Measurements from ENCODE around the gene NEURL3.

Gene NEURL3

DNA sequence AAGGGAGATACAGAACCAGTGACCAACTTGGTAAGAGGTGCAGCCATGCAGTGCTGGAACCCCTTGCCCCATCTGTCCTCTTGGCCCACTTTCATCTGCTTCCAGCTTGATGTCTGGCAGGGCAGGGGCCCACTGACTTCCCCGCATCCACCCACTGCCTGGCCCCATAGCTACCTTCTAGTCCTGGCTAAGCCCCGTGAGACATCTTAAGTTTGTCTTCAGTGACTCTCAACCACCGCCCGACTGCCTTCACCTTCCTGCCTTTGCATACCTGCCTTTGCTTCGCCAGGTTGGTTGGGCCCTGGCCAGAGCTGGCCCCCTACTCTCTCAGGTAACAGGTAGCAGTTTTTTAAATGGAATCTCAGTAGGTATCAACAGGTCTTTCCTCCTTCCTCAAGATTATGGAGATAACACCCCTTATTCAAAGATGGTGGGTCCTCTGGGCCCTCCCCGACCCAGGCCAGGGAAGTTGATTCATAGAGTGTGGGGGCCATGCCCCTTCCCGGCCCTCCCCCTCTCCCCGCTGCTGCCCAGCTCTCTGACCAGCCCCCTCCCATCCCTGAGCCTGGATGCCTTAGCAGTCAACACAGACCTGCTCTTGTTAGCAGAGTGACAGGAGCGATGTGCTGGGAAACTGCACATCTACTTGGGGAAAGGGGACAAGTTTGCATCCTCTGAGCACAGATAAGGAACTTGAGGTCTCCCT, 34.2 kb upstream of the NEURL3 start:
- DNase-seq = no peak

DNA sequence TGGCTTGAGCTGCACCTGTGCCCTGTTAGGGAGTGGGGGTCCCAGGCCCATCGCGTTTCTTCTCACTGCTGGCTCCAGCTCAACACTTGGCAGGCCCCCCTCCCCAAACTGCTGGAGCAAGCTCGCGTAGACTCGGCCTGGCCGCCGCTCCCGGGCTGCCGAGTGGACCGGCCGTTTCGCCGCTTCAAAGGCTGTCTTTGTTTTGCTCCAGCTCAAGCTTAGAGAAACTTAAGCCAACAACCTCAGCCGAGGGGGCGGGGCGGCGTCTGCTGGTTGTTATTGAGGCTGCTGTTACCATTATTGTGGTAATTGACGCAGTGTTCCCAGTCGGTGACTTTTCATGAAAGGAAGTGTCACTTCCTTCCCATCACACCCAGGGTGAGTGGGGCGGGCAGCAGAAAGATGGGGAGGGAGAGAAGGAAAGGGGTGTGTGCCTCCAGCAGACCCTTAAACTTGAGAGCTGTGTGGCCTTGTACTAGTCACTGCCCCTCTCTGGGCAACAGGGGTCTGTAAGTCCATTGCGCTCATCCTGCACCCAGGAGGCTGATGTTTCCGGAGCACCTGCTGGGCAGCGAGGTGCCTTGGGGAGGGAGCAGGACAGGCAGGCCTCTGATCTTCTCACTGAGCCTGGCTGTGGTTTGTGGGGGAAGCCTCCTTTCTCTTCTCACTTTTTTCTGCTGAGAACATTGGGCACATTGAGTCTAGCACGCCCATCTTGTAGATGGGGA, 33.5 kb upstream of the NEURL3 start:
- DNase-seq = peak; percentile 16

DNA sequence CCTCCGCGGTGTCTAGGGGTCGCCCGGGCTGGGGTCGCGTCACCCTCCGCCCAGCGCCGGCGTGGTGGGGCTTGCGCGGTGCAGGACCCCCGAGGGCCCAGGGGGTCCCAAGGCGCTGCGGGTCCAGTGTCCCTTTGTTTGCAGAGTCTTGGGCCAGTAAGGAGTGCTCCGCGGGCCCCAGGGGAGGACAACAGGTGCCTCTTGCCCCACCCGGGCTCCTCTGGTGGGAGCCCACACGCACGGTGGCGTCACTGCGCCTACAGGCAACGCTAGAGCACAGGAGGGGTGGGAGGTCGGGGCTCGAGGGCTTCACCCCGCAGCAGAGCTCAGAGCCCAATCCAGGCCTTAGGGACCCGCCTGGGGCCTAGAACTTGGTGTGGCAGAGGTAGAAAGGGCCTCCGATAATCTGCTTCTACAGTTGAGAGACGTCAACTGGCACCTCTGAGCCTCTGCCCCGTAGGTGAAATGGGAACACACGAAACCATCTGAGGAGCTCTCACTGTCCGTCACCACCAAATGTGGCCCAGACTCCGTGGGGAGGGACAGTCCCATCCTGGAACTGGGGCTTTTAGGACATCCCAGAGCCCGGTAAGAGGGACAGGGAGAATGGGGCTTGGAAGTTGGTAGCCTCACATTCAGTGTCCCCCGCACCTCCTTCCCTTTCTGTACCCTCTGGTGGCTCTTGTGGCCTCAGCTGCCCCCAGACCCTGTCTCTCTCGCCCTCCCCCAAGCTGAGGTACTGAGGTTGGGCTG, 32.8 kb upstream of the NEURL3 start:
- no peak for DNase-seq

DNA sequence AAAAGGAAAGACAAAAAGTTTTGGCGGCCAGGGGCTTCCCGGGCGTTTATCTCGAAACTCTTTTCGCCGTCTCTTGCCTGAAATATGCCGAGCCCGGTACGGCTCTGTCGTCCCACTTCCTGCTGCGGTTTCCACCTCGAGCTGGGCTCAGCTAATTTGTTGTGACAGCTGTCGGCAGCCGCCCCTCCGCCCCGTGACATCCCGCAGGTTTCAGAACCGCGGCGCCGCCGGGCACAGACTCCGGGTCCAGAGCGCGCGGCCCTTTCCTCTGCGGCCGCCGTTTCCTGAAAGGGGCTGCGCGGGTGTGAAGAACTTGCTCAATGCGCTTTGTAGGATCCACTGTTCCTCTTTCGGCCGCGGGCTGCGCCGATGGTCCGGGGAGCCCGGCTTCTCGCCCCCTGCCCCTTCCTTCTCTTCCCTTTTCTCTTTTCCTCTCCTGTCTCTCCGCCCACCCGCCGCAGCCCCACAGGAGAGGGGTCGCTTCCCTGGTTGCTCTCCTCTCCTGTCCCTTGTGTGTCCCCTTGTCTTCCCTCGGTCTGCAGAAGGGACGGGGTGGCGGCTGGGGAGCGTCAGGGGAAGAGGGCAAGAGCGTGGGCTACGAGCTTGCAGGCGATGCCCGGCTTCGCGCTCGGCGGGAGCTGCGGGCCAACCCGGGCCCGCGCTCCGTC, 32.0 kb upstream of the NEURL3 start:
- DNase-seq = peak; percentile 64

DNA sequence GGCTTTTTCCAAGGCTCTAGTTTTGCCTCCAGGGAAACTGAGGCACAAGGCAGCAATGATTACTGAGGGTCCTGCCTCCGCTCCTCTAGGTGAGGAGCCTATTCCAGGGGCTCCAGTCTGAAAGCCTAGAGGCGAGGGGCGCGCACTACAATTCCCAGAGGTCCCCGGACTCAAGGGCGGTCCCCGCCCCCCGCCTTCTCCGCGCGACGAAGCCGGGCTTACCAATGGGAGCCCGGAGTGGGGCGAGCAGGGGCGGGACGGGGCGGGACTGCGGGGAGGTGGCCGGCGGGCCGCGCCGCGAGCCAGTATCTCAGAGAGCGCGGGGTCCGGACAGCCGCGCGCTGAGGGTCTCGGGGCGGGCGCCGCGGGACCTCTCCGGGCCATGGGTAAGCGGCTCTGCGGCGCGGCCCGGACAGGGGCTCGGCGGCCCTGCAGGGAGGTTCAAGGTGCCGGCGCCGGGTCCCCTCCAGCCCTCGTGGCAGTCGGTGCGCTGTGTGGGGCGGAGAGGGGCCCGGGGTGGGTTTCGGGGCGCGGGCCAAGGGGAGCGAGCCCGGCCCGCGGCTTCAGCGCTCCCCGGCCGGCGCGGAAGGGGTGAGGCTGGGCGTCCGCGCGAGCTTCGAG, 31.4 kb upstream of the NEURL3 start, which contains the start of gene ARID5A:
TSS of gene ARID5A (plus strand) at position 308 of the 621 bp plus-strand sequence. CDS start at position 383, 75 bp downstream.
- DNase-seq = peak; percentile 91

DNA sequence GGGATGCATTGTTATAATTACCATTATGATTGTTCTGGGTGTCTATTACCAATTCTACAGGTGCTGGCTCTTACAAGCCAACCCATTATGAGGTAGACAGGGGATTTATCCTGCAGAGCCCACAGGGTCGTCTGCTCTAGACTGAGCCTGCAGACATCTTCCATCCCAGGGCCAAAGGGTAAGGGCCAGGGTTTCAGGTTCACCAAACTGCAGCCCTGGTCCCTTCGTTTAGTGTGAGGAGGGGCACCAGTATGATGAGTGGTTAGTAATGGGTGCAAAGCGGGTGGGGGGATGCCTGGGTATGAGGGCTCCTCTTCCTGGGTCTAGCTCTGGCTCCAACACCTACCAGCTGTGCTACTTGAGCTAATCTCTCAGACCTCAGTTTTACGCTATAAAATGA, 30.2 kb upstream of the NEURL3 start:
- DNase-seq = no peak

DNA sequence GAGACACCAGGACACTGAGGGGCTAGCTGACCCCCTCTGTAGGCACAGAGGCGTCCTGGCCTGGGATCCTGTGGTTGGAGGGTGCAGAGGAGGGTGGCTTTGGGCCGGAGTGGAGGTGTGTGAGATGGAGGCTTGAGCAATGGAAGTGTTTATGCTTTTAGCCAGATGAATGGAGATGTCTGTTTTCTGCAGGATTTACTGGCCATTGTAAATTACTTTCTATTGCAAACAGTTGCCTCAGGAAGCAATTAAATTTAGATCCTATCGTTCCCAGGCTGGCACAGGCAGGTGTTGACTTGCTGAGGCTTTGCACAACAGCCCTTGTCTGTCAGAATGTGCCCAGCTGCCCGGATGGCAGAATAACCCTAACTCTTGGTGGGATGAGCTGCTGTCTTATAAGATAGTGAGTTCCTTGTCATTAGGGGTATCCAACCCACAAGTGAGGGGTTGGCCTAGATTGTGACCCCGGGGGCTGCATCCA, 29.6 kb upstream of the NEURL3 start:
- no peak for DNase-seq

DNA sequence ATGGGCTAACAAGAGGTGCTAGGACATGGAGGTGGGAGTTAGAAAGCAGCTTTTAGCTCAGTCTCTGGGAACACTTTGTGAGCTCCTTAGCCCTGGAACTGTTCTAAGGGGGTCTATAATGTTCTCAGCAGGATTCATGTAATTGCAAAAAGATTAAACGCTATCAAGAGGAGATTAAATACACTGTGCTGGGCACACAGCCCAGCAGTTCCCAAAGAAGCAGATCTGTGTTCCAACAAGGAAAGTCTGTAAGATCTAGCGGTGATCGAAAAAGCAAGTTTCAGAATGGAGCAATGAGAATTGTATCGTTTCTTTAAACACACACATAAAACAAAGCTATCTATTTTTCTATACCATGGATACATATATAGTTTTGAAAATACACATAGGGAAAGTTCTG, 29.0 kb upstream of the NEURL3 start:
- no peak for DNase-seq

DNA sequence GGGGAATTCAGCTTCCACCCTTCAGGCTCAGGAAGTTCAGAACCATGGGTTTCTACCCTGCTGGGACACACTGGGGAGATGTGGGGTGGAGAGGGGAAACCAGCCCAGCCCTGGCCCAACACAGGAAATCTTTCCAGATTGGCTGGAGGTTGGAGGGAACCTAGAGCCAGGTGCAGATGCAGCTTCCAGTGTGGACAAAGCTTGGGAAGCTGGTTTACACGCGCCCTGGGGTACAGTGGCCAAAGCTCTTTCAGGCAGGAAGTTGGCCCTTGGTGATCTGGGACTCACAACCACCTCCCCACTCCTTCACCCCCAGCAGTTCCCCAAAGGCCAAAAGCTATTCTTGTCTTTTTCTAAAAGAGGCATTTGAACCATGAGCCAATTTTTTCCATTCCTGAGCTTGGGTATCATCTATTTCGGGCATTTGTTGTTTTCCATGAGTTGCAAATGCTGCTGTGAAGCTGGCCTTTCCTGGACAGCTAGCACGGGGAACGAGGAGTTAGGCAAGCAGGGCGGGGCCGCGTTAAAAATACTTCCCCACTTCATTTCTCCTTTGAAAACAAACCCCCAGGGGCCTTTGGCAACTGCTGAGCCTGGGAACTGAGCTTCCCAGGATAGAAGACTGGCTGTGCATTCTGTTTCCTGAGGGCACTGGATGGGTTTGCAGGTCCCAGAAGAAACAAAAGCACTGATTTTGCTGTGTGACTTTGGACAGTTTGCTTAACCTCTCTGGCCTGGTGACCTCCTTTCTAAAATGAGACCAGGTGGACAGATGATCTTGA, 28.3 kb upstream of the NEURL3 start:
- DNase-seq = peak; percentile 75

DNA sequence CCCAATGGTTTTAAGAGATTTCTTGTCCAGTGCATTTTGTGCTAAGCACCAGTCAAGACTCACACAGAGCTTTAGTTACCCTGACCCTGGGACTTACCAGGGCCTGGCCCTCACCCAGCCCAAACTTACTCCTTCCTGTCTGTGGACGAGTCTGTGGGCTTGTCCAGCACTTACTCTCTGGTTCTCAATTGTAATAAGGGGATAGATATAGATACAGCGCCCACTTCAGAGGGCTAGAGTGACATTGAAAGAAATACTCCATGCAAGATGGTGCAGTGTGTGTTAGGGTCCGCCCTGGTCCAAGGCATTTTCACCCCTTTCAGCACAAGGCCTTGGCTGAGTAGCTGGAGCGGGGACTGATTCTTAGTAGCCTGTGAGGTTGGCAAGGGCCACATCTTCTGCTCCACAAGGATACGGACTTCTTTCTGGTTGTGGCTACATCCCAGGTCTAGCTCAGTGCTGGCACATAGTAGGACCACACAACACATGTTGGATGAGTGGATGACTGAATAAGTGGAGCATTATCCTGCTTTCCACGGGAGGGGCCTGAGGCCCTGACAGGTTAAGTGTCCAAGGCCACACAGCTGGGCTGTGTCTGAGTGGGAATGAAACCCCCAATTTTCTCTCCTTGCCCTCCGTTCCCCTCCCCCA, 27.6 kb upstream of the NEURL3 start:
- no peak for DNase-seq

DNA sequence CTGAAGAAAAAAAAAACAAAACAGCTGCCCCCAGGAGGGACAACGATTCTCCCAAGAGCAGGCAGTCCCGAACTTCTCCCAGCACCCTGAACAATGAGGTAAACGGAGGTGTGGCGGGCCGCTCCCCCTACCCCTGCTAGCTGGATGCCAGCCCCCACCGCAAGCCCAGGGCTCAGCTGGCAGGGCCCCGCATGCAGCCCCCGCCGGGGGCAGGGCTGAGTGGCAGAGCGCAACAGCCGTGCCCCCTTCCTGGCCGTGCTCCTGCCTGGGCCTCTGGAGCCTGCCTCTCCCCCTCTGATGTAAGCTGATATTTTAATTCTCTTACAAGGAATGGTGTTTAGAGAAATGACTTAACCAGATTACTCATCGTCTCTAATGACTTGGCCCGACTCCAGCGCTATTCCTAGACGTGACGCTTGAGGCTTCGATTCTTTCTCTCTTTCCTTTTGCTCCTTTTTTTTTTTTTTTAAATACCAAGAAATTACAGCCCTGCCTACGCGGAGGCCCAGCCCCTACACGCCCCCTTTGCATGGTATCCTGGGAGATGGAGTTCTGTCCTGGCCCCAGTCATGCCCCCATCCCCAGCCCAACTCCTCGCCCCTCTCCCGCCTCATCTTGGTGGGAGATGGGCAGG, 26.8 kb upstream of the NEURL3 start:
- DNase-seq = peak; percentile 100

DNA sequence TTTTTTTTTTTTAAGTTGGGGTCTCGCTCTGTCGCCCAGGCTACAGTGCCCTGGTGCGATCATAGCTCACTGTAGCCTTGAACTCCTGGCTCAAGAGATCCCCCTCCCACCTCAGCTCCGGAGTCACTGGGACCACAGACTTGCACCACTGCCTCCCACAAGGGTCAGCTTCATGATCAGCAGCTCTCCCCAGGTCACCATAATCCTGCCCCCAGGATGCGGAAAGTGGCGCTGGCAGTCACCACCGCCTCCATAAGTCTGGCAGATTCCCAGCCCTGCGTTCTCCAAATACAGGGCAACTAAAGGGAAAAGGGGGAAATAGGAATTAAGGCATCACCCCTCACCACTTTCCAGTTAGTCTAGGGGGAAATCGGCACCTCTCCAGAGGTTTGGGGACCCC, 26.2 kb upstream of the NEURL3 start:
- no peak for DNase-seq

DNA sequence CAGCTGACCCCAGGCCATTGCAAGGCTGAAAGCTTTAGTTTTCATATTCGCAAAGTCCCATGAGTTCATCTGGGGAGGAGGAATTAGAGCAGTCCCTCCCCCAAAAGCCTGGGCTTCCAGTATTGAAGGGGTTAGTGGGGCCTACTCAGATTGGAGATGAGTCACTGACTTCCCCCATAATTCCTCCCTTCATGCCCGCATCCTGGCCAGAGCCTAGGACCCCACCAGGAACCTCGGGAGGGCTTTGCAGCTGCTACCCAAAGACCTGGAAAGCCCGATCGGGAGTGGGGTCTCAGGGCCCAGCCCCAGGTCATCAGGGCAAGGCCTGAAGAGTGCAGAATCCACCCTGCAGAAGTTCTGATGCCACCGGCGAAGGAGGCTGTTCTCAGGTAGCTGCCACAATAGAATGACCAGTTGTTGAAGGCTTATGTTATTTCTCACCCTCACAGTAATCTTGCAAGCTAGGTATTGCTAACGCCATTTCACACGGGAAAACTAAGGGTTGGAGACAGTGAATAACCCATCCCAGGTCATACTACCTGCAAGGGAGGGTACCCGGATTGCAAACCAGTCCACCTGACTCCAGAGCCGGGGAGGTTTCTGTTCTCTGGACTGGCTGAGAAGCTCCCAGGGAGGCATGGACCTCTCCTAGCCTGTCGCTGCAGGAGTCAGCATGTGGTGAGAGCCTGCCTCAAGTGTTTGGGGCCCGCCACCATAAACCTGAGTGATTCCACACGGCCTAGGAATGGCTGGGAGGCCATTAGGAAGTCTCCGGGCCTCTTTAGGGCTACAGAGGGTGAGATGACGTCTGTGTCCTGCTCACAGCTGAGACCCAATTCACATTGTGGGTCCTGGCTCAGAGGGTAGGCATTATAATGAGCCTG, 25.6 kb upstream of the NEURL3 start:
- DNase-seq = peak; percentile 62

DNA sequence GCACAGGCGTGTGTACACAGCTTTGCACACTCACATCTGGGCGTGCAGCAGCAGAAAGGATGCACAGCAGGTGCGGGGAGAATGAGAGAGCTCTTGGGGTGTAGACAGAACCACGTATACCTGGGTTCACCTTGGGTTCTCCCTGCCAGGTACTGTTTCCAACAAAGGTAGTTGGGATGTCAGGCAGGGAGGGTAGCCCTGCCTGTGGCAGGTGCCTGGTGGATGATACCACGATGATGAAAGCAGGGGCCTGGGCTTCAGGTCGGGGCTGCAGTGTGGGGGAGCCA, 24.9 kb upstream of the NEURL3 start:
- no peak for DNase-seq

DNA sequence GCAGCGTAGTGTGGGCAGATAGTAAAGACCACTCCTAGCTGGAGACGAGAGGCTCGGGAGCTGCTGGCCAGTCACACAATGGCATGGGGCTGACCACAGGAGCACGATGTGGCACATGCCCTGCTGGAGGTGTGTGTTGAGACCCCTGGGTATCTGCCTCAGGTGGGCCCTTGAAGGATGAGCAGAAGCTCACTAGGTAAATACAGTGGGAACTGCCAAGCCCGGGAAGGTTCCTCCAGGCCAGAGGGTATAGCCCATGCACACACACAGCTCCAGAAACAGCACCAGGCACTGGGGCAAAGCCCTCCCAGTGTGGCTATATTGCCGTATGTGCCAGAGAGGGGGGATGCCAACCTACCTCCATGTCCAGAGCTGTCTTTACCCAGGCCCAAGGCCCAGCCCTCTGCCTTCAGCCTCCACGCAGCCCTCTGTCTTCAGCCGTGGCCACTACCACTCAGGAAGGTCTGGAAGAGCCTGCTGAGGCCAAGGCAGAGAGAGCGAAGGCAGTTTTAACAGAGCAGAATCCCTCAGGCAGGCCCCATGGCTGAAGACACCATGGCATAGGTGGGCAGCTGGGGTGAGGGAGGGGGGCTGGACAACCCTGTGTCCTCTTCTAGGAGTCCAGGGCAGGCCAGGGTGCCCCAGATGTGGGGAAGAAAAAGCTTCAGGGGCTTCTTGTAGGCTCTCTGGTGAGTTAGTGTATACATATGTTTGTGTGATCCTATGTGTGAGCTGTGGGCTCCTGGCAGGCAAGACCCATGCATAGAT, 24.4 kb upstream of the NEURL3 start:
- DNase-seq = no peak

DNA sequence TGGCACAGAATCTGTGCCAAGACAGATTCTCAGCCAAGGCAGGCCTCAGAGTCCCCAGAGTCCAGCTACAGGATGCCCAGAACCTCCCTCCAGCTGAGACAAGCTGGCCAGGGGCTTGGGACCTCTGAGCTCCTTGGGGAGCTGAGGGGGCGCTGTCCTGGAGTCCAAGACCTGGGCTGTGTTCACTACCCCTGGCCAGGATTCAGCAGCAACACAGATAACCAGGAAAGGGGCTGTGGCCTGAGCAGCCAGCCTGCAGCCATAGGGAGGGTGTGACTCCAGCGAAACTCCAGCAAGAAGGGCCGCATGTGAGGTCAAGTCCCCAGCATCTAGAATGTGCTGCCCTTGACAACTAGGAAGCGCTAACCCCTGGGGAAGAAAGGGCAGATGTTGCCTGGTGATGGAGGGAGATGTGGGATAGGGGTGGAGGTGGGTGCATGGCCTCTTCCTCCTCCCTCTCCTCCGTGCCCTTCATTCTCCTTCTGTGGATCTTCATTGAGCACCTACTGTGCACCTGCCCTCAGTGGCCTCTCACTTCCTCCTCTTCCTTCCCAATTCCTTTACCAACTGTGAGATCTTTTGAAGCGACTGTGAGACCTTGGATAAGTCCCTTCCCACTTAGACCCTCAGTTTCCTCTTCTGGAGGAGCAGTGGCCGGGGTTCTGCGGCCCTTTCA, 23.7 kb upstream of the NEURL3 start:
- DNase-seq = no peak

DNA sequence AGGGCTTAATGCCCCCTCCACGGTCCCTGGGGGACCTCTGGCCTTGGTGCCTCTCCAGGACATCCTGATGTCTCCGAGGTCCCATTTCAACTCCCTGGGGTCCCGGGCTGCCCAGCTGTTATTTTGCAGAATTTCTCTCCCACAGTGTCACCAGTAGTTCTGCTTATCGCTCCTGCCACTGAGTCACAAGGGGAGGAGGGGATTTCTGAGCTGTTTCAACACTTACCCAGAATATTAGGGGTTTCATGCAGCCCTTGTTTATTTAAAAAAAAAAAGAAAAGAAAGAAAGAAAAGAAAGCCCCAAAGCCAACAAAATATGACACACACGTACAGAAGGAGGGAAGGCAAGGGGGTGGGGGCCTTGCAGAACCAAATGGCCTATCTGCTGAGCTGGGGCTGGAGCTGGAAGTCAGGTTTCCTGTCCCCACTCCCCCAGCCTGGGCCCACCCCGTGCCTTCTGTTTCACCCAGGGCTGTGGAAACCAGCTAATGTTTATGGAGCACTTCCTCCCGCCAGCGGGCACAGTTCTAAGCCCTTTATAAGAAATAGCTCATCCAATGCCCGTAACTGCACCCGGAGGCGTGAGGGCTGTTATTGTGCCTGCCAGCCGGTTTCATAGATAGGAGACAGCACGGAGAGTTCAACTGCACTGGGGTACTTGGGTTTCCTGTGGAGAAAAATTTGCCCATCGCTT, 23.0 kb upstream of the NEURL3 start:
- DNase-seq = peak; percentile 63

Data from fibroblast of skin of right biceps (primary cell).